ENCODE results near the gene ABCA12. TPM values are rescaled to one million over a fixed set of nuclear protein-coding genes. Genes with fewer than 3 reads are reported as not detected.

The ABCA12 gene
- polyA plus RNA-seq, 3 donors, result 0.21 to 0.25 (median 0.22) TPM

GRCh38 chr2:215049341-215049740, 89.1 kb downstream of the ABCA12 start:
- no peak for DNase-seq (ENCODE audit: low read depth in 3 of 3, low spot score in 2 of 3)

- DNase-seq (ENCODE audit: low read depth in 3 of 3, low spot score in 2 of 3), result peak; percentile 6 to 43 (median 15)
Measured at GRCh38 chr2:215038421-215038820, 100.0 kb downstream of the ABCA12 start.

- DNase-seq (ENCODE audit: low read depth in 3 of 3, low spot score in 2 of 3), result no peak
Measured at GRCh38 chr2:215036314-215036713, 102.1 kb downstream of the ABCA12 start.

GRCh38 chr2:215034154-215034553, 104.3 kb downstream of the ABCA12 start:
- DNase-seq (ENCODE audit: low read depth in 3 of 3, low spot score in 2 of 3), result no peak

- no peak for DNase-seq (ENCODE audit: low read depth in 3 of 3, low spot score in 2 of 3)
Measured at GRCh38 chr2:215032153-215032552, 106.3 kb downstream of the ABCA12 start.

- DNase-seq (ENCODE audit: low read depth in 3 of 3, low spot score in 2 of 3), result no peak
Measured at GRCh38 chr2:215031321-215031720, 107.1 kb downstream of the ABCA12 start.

GRCh38 chr2:215029936-215030335, 108.5 kb downstream of the ABCA12 start:
- no peak for DNase-seq (ENCODE audit: low read depth in 3 of 3, low spot score in 2 of 3)

GRCh38 chr2:215028231-215028630, 110.2 kb downstream of the ABCA12 start:
- no peak for DNase-seq (ENCODE audit: low read depth in 3 of 3, low spot score in 2 of 3)

GRCh38 chr2:215027779-215028178, 110.6 kb downstream of the ABCA12 start:
- no peak for DNase-seq (ENCODE audit: low read depth in 3 of 3, low spot score in 2 of 3)

- DNase-seq (ENCODE audit: low read depth in 3 of 3, low spot score in 2 of 3), result no peak
Measured at GRCh38 chr2:215022910-215023309, 115.5 kb downstream of the ABCA12 start.

GRCh38 chr2:215022418-215022817, 116.0 kb downstream of the ABCA12 start:
- no peak for DNase-seq (ENCODE audit: low read depth in 3 of 3, low spot score in 2 of 3)

GRCh38 chr2:215020283-215020682, 118.1 kb downstream of the ABCA12 start:
- DNase-seq (ENCODE audit: low read depth in 3 of 3, low spot score in 2 of 3), result no peak

GRCh38 chr2:215019521-215020145, 118.8 kb downstream of the ABCA12 start:
- no peak for DNase-seq (ENCODE audit: low read depth in 3 of 3, low spot score in 2 of 3)

GRCh38 chr2:215019085-215019484, 119.3 kb downstream of the ABCA12 start:
- DNase-seq (ENCODE audit: low read depth in 3 of 3, low spot score in 2 of 3), result no peak

GRCh38 chr2:215015421-215015820, 123.0 kb downstream of the ABCA12 start:
- DNase-seq (ENCODE audit: low read depth in 3 of 3, low spot score in 2 of 3), result no peak

- DNase-seq (ENCODE audit: low read depth in 3 of 3, low spot score in 2 of 3), result no peak
Measured at GRCh38 chr2:215010390-215010789, 128.0 kb downstream of the ABCA12 start.

- no peak for DNase-seq (ENCODE audit: low read depth in 3 of 3, low spot score in 2 of 3)
Measured at GRCh38 chr2:215003001-215003400, 135.4 kb downstream of the ABCA12 start.

GRCh38 chr2:215002500-215002899, 135.9 kb downstream of the ABCA12 start:
- peak; percentile 29 to 39 (median 38) for DNase-seq (ENCODE audit: low read depth in 3 of 3, low spot score in 2 of 3)

GRCh38 chr2:215000721-215001120, 137.7 kb downstream of the ABCA12 start:
- DNase-seq (ENCODE audit: low read depth in 3 of 3, low spot score in 2 of 3), result no peak

- no peak for DNase-seq (ENCODE audit: low read depth in 3 of 3, low spot score in 2 of 3)
Measured at GRCh38 chr2:214995926-214996670, 142.3 kb downstream of the ABCA12 start.

- no peak for DNase-seq (ENCODE audit: low read depth in 3 of 3, low spot score in 2 of 3)
Measured at GRCh38 chr2:214995409-214995808, 143.0 kb downstream of the ABCA12 start.

- no peak for DNase-seq (ENCODE audit: low read depth in 3 of 3, low spot score in 2 of 3)
Measured at GRCh38 chr2:214992911-214993310, 145.5 kb downstream of the ABCA12 start.

Measured in right renal cortex interstitium (tissue), 3 donors.